HG03571 (cell line): ENCODE measurements around the gene VPS16.
A peak's percentile ranks its signal among the peaks of the same experiment; 100 is the strongest.

Experiments
- ATAC-seq: cut with Tn5 transposase; IDR thresholded peaks from one replicate; pipeline ENCODE4 v1.9.1; 2021; ENCODE audit not compliant: unreplicated experiment

VPS16 gene

DNA sequence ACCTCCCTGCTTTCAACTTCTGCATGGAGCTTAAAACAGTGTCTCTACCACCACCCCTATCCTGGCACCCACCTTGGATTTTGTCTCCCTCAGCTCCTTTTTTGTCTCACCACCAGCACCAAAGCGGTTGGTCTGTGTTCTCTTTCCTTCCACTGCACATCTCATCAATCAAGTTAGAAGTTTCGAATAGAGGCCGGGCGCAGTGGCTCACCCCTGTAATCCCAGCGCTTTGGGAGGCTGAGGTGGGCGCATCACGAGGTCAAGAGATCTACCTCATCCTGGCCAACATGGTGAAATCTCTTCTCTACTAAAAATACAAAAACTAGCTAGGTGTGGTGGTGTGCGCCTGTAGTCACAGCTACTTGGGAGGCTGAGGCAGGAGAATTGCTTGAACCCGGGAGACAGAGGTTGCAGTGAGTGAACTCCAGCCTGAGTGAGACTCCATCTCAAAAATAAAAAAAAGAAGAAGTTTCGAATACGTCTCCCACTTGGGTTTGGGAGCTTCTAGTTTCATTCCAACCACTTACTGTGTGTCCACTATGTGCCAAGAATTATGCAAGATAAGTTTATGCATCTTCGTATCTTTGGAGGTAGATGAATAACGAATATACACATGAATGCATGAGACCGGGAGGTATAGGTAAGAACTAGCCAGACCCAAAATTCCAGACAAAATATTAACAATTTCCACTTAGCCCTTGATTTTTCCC is 6.0 kb upstream of the VPS16 start:
- no peak for ATAC-seq

DNA sequence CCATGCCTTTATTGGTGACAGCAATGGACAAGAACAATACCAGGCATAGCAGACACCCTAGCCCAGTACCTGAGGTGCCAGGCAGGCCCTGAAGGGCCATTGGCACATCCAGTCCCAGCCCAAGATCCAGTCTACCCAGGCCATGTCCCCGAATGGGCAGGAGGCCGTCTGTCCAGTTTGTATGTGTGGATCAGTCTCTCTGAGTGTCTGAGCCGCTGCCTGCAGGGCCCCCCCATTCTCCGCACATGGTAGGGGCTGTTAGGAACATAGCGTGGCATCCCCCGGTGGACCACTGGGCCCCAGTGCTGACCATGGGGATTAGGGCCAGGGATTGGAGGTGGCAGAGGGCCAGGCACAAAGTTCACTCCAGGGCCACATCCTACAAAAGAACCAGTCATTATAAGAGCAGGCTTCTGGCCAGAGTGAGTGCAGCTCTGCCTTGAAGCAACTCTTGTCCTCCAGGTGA is 5.2 kb upstream of the VPS16 start:
- no peak for ATAC-seq

DNA sequence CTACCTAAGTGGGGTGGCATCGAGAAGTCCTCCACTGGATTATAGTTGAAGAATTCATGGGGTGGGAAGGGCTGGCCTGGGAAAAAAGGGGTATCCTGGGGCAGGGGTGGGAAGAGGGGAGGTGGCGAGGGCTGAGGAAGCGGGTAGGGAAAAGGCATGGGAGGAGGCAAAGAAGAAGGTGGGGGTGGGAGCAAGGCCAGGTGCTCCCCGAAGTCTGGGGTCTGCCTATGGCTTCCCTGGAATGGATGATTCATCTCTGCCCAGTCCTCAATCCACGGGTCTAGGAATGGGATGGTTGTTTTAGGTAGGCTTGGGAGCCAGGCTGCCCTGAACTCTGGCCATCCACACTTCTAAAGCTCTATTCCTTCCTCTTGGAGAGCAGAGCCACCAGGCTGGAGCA is 4.5 kb upstream of the VPS16 start:
- ATAC-seq: no peak

DNA sequence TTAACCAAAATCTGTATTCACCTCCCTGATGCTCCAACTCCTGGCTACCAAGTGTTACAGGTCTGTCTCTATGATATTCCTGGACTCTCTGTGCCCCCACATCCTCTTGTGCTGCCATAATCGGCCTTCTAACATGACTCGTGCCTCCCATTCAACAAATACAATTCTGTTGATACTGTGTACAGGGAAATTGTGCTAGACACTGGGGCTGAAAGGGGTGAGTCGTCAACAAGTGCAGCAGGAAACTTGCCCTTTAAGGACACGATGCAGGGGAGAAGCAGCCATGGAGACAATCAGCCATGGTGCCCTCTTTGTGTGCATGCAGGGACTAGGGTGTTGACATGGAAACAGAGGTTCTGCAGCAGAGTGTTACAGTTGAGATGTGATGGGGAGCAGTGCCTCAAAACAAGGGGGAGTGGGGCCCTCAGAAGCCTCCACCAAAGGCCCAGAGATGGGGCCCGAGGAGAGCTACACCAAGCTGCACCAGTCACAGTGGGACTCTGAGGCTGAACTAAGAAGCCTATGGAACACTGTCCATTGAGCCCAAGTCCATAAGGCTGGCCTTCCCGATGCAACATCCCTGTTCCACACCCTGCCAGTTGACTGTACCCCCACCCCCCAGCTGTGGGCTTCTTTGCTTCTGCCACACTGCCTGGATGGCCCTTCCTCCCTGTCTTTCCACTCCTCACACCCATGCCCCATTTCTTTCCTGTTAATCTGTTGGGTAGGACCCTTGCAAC is 3.2 kb upstream of the VPS16 start:
- no peak for ATAC-seq

DNA sequence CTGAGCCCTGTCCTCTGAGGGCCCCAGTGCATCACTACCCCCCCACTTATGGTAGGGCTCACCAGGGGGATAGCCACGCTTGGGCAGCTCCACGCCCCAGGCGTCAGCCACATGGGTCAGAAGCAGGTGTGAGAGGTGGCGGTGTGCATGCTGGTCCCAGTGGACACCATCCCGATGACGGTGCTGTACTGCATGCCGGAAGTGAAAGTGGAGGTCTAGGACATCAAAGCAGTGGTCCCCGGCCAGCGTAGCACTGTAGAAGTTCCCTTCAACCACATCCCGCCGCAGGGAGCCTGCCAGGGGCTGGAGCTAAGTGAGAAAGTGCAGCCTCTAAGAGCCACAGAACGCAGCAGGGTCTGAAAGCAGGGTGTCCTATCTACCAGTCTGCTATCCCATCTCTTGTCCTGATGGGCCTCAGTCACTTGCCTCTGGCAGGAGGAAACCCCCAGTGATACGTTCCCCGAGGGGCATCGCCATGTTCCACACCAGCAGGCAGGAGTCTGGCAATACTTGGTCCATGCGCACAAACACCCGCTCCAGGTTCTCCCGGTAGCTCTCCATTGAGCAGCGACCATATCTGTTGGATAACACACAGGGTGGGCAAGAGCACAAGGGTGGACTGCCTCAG is 2.3 kb upstream of the VPS16 start:
- peak; percentile 39 for ATAC-seq

DNA sequence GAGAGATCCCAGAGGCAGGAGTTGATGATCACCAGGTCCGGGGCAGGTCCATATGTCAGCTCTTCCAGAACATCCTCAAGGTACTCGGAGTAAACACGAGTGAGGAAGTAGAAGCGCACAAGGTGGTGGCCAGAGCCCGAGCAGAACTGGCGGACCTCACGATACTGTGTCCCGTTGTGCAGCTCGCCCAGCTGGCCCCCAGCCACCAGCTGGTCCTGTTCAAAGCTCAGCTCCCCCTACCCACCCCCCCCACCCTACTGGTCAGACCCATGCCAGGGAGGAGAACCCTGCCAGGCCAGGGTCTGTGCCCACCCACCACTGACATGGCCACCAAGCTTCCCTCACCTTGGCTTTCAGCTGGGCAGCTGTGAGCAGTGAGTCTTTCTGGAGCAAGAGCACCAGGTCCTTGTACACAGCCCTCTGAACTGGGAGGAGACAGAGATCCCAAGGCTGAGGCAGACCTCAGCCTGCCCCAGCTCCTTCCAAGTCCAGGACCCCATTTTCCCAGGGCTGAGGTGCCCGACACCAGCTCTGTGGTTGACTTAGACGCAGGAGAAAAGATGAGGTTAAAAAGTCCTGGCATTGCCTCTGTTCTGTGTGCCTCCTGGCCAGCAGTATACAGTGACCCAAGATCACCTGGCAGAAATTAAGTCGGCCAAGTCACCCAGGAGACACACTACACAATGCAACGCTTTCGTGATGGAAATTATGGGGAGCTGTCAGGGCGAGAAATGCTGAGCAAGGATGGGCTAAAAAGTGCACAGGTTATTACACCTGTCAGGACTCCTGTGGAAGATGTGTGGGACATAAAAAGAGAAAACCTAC is 1.5 kb upstream of the VPS16 start:
- no peak for ATAC-seq

DNA sequence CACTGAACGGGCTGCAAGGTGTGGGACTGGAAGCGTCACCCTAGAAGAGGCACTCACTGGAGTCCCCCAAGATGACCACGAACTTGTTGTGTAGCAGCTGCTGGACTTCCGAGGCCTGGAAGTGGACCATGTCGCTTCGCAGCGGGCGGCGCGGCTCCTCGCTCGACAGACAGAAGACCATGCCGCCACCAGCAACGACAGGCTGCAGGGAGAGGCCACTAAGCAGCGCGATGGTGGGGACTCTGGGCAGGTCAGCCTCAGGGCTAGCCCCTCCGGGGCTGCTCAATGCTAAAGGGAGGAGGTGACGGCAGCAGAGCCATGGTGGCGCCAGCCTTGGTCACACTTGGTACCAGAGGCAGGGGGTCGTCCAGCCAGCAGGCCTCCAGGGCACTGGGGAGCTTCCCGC is 810 bp upstream of the VPS16 start:
- ATAC-seq: no peak

DNA sequence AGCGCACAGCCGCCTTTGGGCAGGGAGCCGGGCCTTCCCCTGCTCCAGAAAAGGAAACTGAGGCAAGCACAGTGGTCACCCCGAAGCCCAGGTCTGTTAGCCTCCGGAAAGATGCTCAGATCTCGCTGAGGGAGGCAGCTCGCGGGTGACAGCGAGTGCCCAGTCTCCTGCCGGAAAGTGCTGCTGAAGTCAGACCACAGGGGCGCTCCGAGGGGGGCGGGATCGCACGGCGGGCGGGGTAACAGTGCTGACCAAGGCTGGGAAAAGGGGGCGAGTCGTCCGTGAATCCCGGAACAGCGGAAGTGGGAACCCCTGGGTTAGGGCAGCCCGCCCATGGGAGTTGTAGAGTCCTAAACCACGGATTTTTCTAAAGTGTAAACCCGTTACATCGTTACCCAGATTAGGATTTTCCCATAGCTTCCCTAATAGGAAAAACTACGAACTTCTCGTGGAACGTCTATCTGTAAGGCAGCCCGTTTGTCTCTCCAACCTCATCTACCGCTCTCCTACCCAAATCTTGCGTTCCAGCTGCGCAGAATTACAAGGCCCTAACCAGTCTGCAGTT is 504 bp downstream of the VPS16 start:
- peak; percentile 24 for ATAC-seq

DNA sequence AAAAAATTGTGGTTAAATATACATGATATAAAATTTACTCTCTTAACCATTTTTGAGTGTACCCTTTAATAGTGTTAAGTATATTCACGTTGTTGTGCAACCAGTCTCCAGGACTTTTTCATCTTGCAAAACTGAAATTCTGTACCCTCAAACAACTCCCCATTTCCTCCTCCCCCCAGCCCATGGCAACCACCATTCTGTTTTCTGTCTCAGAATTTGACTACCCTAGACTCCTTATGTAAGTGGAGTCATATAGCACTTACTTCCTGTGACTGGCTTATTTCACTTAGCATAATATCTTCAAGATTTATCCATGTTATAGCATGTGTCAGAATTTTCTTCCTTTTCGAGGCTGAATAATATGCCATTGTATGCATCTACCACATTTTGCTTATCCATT is 5.1 kb downstream of the VPS16 start:
- no peak for ATAC-seq

DNA sequence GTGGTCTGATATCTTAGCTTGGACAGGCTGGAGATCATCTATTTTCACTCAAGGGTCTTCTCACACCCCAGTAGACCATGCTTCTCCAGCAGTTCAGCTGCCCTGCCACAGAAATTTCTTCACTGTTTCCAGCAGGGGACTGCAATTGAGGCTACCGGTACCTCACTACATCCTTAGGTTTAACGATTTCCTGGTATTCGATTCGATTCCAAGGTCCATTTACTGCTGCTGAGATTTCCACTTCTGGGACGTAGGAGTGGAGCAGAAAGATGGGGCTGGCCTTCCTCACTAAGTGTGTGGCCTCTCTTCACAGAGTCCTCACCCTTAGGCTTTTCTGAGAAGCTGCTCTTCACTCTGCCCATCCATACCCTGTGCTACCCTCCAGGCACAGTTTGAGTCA is 6.2 kb downstream of the VPS16 start:
- ATAC-seq: no peak

DNA sequence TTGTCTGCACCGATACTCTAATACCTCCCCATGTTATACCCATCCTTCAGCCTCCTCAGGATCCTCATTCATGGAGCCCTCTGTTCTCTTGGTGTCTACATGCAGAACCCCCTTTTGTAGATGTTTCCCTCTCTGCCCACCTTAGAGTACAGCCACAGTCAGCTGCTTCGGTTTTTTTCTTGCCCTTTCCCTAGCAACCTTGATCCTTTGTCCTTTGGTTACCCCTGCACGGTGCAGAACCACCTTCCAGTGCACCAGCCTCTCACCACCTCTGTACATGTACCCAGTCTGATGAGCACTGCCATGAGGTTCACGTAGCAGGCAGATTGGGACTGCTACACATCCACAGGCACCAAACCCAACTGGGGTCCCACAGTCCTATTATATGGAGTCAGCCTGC is 7.3 kb downstream of the VPS16 start:
- no peak for ATAC-seq

DNA sequence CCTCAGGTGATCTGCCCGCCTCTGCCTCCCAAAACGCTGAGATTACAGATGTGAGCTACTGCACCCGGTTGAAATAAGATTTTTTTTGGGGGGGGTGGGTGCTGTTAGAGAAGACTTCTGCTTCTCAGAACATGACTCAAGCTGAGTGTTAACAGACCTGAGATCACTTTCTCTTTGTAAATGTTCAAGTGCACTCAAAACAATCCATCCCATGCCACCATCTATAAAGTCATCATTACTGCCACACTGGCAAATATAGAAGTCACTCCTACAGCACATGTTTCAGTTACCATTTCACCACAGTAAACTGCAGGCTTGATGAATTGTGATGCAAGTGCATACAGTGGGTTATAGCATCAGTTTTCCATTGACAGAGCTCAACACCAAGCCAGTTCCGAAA is 9.0 kb downstream of the VPS16 start:
- no peak for ATAC-seq

DNA sequence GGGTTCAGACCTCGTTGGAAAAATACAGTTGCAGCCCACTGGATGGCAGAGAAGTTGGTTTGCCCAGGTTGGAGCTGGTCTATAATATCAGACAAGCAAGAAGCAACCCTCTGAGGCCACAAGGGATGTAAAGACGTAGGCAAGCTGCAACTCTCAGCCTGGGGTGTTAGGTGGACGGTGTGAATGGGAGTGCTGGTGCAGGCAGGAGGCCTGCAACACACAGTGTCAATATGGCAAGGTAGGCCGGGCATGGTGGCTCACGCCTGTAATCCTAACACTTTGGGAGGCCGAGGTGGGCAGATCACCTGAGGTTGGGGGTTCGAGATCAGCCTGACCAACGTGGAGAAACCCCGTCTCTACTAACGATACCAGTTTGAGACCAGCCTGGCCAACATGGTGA is 10.5 kb downstream of the VPS16 start:
- no peak for ATAC-seq

DNA sequence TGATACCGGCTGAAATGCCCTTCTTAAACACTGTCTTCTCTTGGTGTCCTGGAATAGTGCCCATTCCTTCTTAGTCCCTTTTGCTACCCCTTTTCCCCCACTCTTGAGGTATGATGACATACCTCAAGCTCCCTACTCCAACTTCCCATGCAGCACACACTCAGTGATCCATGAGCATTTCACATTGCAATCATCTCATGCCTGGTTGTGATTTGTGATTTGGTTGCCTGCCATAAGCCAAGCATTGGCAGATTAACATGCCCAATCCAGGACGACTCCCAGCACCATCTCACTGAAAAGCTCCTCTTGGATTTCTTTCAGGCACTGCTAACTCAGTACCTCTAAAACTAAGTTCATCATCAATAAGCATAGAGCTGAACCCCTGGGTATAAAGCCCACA is 18.0 kb downstream of the VPS16 start:
- no peak for ATAC-seq

DNA sequence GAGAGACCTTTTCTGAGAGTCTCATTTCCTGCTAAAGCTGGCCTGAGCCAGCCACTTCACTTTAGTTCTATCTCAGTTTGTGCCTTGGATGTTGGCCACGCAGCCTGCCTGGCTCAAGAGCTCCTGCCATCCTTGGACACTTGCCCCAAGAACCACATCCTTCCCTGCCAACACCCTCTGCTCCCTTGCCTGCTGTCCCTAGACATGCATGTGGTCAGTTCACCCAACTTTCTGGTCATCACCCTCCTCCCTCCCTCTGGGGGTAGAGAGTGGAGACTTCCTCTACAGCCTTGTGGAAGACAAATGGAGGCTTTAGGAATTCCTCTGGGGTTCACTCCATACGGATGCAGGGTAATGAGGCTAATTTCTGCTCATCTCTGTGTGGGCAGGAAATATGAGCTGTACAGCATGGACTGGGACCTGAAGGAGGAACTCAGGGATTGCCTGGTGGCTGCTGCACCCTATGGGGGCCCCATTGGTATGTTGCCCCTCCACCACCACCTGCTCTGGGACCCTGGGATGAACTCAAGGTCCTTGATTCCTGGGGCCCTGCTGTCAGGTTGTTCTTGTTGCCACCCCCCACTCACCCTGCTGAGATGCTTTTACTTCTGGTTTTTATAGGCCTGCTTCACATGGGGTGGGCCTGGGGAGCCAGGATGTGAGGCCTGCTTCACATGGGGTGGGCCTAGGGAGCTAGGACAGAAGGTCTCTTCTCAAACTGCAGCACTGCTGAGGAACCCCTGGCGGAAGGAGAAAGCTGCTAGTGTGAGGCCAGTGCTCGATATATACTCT is 19.0 kb downstream of the VPS16 start:
- ATAC-seq: no peak

DNA sequence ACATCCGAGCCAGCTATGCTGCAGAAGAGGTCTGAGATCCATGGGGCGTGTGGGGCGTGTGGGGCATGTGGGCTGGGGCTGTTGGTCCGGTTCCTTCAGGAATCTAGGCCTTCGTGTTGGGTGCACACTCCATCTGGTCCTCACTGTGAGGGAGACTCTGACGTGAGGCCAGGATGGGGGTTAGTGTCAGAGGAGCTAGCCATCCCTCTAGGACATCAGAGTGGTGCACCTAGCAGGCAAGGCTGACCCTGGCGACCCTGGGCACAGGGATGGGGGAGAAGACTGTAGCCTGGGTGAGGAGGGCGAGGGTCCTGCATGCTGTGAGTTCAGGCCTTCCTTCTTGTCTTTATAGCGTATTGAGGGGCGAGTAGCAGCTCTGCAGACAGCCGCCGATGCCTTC is 24.1 kb downstream of the VPS16 start:
- no peak for ATAC-seq

DNA sequence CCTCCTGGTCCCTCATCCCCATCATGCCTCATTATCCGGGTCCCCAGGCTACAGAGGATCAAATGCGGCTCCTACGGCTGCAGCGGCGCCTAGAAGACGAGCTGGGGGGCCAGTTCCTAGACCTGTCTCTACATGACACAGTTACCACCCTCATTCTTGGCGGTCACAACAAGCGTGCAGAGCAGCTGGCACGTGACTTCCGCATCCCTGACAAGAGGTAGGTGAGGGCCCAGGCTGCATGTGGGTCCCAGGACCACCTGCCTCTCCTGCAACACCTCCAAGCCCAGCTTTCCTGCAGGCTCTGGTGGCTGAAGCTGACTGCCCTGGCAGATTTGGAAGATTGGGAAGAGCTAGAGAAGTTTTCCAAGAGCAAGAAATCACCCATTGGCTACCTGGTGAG is 24.6 kb downstream of the VPS16 start:
- no peak for ATAC-seq

DNA sequence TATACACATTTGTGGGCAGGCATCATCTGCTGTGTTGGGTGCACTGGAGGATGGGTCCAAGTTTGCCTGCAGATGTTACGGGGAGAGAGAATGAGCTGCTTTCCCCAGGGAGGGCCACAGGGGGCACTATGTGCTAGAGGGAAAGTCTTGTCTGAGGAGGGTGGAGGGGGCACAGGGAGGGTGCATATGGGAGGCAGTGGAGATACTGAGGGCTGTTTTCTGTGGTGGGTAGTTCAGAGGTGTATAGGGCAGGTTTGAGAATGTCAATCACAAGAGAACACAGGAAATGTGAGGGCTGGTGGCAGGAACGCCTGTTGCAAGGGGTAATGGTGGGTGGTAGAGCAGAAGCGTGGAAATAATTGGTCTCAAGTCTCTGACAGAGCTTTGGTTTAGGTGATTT is 25.1 kb downstream of the VPS16 start:
- ATAC-seq: no peak

DNA sequence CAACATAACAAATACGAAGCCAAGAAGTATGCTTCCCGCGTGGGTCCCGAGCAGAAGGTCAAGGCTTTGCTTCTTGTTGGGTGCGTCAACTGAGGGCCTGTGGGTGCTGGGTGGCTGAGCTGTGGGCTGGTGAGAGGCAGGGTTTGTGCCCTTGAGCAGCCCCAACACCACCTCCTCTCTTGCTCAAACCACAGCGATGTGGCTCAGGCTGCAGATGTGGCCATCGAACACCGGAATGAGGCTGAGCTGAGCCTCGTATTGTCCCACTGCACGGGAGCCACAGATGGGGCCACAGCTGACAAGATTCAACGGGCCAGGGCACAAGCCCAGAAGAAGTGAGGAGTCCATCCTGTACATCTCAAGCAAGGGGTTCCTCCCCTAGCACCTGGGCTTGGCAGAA is 25.7 kb downstream of the VPS16 start:
- ATAC-seq: no peak
